GM12892 (cell line): Measurements from ENCODE around the gene IER5.

ENCODE experiments used
- DNase-seq: peaks from one replicate; pipeline ENCODE4 v3.0.0; 2011; ENCODE audit not compliant: insufficient read length
- FAIRE-seq: peaks from 2 replicates; lab custom pipeline; 2011; peaks lifted over from hg19 to GRCh38; lab: Jason Lieb, UNC
- POLR2A ChIP-seq: IDR thresholded peaks from 2 replicates; pipeline ENCODE4 v1.6.1; 2011; ENCODE audit warnings: low read depth, low read length, control low read depth
- POLR2AphosphoS5 ChIP-seq: IDR thresholded peaks from 2 replicates; pipeline ENCODE4 v1.6.1; 2011; ENCODE audit warnings: low read depth, low read length, control low read depth
- TAF1 ChIP-seq: IDR thresholded peaks from 2 replicates; pipeline ENCODE4 v1.6.1; 2011; ENCODE audit warnings: low read depth, mild to moderate bottlenecking, control low read depth, low read length, borderline replicate concordance

IER5 gene

DNA sequence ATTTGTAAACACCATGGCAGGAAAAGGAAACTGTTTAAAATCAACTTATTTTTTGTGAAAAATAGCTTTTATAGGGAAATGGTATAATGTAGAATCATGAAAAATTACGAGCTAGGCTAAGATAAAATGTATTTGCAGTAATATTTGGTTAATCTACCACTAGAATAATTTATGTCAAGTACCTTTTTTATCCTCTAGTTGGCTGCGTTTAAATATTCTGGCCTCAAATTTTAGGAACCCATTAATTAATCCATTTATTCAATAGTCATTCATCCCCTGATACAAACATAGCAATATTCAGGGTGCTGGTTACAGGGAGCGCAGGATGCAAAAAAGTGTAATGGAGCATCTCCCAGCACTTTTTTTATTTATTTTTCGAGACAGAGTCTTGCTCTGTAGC is 8.6 kb upstream of the IER5 start:
- FAIRE-seq (no peak), DNase-seq (no peak)
- no peak for TF ChIP-seq POLR2AphosphoS5
- TF ChIP-seq TAF1 = no peak
- TF ChIP-seq POLR2A = no peak

DNA sequence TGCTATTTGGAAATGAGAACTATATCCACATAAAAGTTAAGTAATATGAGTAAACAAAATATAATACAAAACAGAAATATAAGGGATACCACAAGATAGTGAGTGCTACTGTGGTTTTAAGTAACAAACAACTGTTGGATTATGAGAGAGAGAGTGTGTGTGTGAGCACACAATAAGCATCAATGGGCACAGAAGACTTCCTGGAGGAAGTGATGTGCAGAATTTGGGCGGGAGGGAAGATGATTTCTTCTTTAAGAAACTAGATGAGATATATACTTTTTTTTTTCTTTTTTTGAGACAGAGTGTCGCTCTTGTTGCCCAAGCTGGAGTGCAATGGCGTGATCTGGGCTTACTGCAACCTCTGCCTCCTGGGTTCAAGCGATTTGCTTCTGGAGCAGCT is 7.9 kb upstream of the IER5 start:
- no peak for TF ChIP-seq POLR2AphosphoS5
- no peak for TF ChIP-seq POLR2A
- no peak for TF ChIP-seq TAF1
- no peak for FAIRE-seq
- no peak for DNase-seq

DNA sequence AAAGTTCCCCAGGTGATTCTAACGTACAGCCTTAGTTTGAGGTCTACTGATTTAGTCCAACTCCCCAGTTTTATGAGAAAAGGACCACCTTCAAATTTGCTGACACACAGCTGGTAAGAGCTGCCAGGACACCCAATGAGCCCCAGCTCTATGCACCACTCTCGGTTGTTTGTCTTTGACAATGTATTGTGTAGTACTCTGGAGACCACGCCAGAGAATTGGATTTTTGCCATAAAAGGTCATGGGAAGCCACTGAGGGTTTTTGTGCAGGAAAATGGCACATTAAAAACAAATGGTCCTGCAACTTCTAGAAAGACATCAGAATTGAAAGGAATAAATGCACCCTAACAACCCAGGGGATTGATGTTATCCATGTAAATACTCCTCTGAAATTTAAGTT is 7.1 kb upstream of the IER5 start:
- no peak for FAIRE-seq
- DNase-seq = no peak
- TF ChIP-seq TAF1 (no peak), POLR2AphosphoS5 (no peak)

DNA sequence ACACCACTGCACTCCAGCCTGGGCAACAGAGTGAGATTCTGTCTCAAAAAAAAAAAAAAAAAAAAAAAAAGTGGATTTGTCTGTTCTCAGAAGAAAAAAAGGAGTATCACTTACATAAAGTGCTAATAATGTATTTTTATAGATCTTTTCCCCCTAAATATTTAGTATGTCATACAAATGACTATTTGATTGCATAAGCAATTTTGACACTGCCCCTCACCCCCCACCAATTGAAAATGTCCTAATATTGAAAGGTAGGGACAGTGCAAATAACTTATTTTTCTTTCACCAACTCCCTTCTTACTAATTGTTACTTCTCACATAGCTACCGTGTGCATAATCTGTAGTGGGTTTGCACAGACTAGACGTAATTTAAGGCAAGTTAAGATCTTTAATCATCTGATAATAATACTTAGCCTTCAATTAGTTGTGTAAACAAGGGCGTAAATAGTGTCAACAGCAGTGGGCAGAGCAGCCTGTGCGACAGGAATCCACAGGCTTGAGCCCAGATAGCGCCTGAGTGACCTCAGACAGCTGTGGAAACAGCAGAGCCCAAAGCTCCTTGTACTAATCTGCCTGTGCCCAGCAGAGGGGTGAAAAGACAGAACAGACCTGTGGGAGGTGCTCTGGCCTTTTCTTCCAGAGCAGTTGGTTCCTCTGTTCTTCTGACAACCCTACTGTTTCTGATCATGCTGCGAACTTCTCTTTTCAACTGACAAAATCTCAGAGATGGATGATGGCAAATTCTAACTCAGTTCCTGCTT is 4.5 kb upstream of the IER5 start:
- TF ChIP-seq TAF1 = no peak
- no peak for TF ChIP-seq POLR2AphosphoS5
- no peak for TF ChIP-seq POLR2A
- FAIRE-seq (peak; percentile 85), DNase-seq (no peak)

DNA sequence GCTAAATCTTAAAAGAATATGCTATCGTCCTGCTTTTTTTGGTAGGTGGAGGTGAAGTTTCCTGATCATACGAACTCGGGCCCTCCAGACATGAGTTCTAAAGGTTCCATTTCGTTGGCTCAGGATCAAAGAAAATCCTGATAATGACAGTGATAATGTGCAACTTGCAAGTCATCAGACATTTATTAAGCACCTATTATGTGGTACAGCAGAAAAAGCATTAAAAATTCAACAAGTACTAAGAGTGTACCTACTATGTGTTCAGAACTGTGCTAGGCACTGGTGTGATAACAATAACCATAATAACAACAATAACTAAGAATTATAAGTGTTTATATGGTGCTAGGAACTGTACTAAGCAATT is 3.9 kb upstream of the IER5 start:
- FAIRE-seq = no peak
- DNase-seq = no peak
- TF ChIP-seq POLR2AphosphoS5 = no peak
- TF ChIP-seq POLR2A = no peak
- no peak for TF ChIP-seq TAF1

DNA sequence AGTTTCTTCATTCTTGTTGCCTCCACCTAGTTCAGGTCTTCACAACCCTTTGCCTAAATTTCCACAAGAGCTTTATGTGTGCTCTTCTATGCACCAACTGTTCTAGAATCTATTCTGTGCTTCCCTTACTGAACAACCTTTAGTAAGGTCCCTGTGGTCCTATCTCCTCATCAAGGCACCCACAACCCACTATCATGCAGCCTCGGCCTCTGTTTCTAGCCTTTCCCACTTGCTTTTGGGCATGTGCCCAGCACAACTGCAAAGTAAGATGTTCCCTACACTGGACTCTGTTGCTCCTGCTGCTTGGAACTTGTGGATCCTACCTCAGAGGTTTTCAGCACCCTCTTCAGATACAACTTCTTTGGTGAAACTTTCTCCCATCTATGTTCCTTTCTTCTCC is 2.4 kb upstream of the IER5 start:
- FAIRE-seq (no peak), DNase-seq (no peak)
- TF ChIP-seq POLR2AphosphoS5 = no peak
- no peak for TF ChIP-seq POLR2A

DNA sequence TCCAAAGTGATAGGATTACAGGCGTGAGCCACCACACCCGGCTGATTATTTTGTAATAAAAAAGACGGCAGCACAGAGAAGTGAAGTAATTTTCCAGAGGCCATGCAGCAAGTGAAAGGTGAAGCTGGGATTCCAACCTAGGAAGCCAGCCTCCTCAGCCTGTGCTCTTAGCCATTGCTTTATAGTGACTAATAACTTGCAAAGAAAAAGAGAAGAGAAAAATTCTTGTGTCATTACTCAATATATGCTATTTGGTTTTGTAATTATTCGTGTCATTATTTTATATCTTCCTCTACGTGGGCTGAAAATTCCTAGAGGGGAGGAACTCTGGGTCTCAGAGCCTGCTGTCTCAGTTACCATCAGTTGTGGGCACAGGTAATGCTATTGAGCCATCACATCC is 1.6 kb upstream of the IER5 start:
- TF ChIP-seq TAF1 = no peak
- no peak for TF ChIP-seq POLR2AphosphoS5
- no peak for TF ChIP-seq POLR2A
- FAIRE-seq (no peak), DNase-seq (no peak)

DNA sequence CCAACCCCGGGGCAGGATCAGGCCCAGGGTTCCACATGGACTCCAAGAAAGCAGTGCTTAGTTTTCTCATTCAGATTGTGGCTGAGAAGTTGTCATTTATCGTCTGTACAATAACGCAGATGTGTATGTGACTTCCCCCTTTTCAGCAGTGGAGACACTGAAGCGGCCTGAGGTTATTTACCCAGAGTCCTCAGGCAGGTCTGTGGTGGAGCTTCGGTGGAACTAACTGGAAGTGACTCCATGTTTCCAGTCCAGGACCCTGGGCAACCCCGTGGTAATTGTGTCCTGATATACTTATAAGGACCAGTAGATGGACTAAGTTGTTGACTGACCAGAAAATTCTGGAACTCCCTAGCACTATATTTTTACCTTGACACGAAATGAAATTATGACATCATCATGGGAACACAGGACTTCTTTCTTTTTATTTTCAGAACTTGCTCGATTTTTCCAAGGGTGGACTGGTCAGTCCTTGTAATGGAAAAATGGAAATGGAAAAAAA is 1.0 kb upstream of the IER5 start:
- DNase-seq (no peak), FAIRE-seq (peak; percentile 9)
- TF ChIP-seq TAF1 (0 out of 2 replicates have a peak, but pooled peaks have one; percentile 28), POLR2A (no peak), POLR2AphosphoS5 (no peak)

DNA sequence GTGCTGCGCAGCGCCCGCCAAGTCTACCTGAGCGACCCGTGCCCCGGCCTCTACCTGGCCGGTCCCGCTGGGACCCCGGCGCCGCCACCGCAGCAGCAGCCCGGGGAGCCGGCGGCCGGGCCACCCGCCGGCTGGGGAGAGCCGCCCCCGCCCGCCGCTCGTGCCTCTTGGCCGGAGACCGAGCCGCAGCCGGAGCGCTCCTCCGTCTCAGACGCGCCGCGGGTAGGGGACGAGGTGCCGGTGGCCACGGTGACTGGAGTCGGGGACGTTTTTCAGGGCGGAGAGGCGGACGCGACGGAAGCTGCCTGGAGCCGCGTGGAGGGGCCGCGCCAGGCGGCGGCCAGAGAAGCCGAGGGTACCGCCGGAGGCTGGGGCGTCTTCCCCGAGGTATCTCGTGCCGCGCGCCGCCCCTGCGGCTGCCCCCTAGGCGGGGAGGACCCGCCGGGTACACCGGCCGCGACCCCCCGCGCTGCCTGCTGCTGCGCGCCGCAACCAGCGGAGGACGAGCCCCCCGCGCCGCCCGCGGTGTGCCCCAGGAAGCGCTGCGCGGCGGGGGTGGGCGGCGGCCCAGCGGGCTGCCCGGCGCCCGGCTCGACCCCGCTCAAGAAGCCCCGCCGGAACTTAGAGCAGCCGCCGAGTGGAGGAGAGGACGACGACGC is 646 bp downstream of the IER5 start:
- no peak for TF ChIP-seq POLR2A
- TF ChIP-seq TAF1 = no peak
- no peak for TF ChIP-seq POLR2AphosphoS5
- no peak for DNase-seq
- no peak for FAIRE-seq

DNA sequence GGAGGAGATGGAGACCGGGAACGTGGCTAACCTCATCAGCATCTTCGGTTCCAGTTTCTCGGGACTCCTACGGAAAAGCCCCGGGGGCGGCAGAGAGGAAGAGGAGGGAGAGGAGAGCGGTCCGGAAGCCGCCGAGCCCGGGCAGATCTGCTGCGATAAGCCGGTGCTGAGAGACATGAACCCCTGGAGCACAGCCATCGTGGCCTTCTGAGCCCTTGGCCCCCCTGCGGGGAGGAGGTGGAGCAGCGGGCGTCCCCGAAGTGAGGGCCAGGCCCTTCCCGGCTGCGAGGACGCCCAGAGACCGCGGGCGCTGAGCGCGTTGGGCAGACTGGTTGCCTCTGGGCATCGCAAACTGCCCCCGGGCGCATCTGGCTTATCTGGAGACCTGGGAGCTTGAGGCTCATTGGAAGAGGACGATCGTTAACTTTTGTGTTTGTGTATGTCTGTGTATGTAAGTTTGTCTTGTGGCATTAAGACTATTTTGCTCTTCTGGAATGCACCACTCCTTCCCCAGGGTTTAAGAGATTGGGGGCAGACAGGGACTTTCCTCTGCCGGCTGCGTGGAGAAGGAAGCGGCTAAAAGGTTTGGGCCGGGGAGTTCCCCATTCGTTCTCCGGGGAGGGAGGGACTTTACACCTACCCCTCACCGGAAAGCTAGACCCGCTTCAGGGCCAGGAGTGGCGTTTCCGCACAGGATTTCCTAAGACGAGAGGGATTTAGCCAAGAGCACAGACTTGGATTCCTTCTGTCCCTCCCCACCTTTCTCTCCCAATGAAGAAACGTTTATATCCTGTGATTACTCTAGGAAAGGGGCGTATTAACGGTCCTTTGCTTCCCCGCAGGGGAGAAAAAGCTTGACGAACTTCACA is 1.4 kb downstream of the IER5 start:
- peak; percentile 82 for FAIRE-seq
- no peak for DNase-seq
- no peak; the same call in 1 of the 2 replicates for TF ChIP-seq TAF1
- TF ChIP-seq POLR2AphosphoS5 = peak; percentile 89
- TF ChIP-seq POLR2A = peak; percentile 84

DNA sequence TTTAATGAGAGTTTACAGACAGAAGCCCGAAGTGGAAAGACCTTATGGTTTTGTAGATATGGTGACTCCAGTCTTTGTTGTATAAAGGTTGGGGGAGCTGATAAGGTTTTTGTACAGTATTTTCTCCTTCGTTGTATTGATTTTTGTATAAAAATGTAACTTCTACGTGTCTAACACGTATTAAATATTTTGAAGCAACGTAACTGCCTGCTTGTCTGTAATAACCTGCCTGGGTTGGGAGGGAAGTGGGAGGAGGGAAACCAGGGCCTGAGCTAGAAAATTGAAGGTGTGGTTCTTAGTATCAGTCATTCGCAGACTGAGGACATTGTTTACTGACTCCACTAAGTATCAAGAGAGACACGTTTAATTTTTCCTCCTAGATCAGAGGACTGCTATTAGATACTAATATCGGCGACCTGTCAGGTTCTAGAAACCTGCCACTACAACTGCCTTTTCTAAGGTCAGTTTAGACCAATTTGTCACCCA is 2.2 kb downstream of the IER5 start:
- DNase-seq (no peak), FAIRE-seq (no peak)
- TF ChIP-seq POLR2A = 0 out of 2 replicates have a peak, but pooled peaks have one; percentile 23
- no peak for TF ChIP-seq TAF1
